Measurements from ENCODE around the gene RNASEH2A. TPM values are rescaled to one million over a fixed set of nuclear protein-coding genes. Genes with fewer than 3 reads are reported as not detected.

The RNASEH2A gene
- total and polyA plus RNA-seq, 2 of the 4 experiments (the other 2 are of a cell fraction) = 34.9 to 44.6 TPM

- H3K27me3 ChIP-seq (ENCODE audit: control insufficient read depth, insufficient read depth, low read length) = peaks cover 51% of the 10 kb centered on the region
- H2AK5ac ChIP-seq (ENCODE audit: low read depth, low read length) = no peak overlapping the region
- dilution Hi-C loops (cut with HindIII; ENCODE audit: low sequenced_read_pairs, unreplicated experiment) (no loop called here), intact Hi-C loops (cut with micrococcal nuclease) (no loop called here), in situ Hi-C loops (cut with MboI; ENCODE audit: low sequenced_read_pairs) (no loop called here)
- peak overlapping the region; percentile 7; the same call in 1 of the 2 replicates for H3K4me3 ChIP-seq (ENCODE audit: insufficient read depth, low read depth, low read length)
- DNase-seq = peak; percentile 20
- POLR2A ChIA-PET (ENCODE audit: unreplicated experiment) = no interaction called here
- H3K18ac ChIP-seq (ENCODE audit: low read depth, low read length) = no peak overlapping the region
- BruUV-seq (replicated peaks) = no TSS peak
- no peak overlapping the region for H4K91ac ChIP-seq (ENCODE audit: insufficient read depth, low read depth, low read length)
- no peak overlapping the region for H3K14ac ChIP-seq (replicated peaks; ENCODE audit: low read depth, low read length)
- no peak overlapping the region for H2AK9ac ChIP-seq (replicated peaks; ENCODE audit: low read depth, low read length, poor library complexity)
- H3K9me1 ChIP-seq (ENCODE audit: insufficient read depth, low read length) = peaks cover 8% of the 10 kb centered on the region; the same call in 1 of the 2 replicates
- no peaks in the 10 kb centered on the region for H3K79me1 ChIP-seq (ENCODE audit: low read depth in 1 of 2, low read length in 2 of 2)
- no peak overlapping the region for H4K8ac ChIP-seq (ENCODE audit: low read depth in 2 of 2, low read length in 2 of 2)
- no peak overlapping the region for H3K23ac ChIP-seq (ENCODE audit: low read depth, low read length)
- no peak overlapping the region for H3K27ac ChIP-seq (ENCODE audit: insufficient read depth, low read length)
- no peaks in the 10 kb centered on the region for H3K9me3 ChIP-seq (ENCODE audit: control insufficient read depth, insufficient read depth, low read length)
- no peak overlapping the region for H3K56ac ChIP-seq (ENCODE audit: extremely low read depth, insufficient read depth, low read length)
- H3K9ac ChIP-seq (ENCODE audit: low read depth, low read length) = no peak overlapping the region
- H3K36me3 ChIP-seq (ENCODE audit: control insufficient read depth, insufficient read depth, low read length) = no peaks in the 10 kb centered on the region
- H3K4me2 ChIP-seq (ENCODE audit: low read depth, low read length) = peak overlapping the region; percentile 35
- no peak for TF ChIP-seq FOS (IDR thresholded peaks at IDR 0.05; ENCODE audit: low read depth, low read length)
- no peak for TF ChIP-seq USF2 (IDR thresholded peaks at IDR 0.05; ENCODE audit: low read depth, low read length)
- TF ChIP-seq SMC3 (IDR thresholded peaks at IDR 0.05; ENCODE audit: low read depth, low read length) = no peak
- TF ChIP-seq MAFK (IDR thresholded peaks at IDR 0.05; ENCODE audit: low read depth, low read length) = no peak
- TF ChIP-seq RCOR1 (IDR thresholded peaks at IDR 0.05; ENCODE audit: insufficient replicate concordance, low read length) = no peak
- TF ChIP-seq CHD1 (IDR thresholded peaks at IDR 0.05; ENCODE audit: low read depth, low read length) = no peak
- no peak for TF ChIP-seq NFE2L2 (IDR thresholded peaks at IDR 0.05; ENCODE audit: low read depth, low read length)
- TF ChIP-seq RFX5 (IDR thresholded peaks at IDR 0.05; ENCODE audit: low read depth, low read length) = no peak
- TF ChIP-seq MAZ (IDR thresholded peaks at IDR 0.05; ENCODE audit: borderline replicate concordance, low read depth, low read length) = no peak
- TF ChIP-seq CTCF (conservative IDR thresholded peaks at IDR 0.05; ENCODE audit: low read depth, low read length) = no peak
- TF ChIP-seq CEBPB (IDR thresholded peaks at IDR 0.05; ENCODE audit: low read depth, low read length) = no peak
- TF ChIP-seq MXI1 (IDR thresholded peaks at IDR 0.05; ENCODE audit: borderline replicate concordance, low read depth, low read length) = no peak
- TF ChIP-seq BHLHE40 (IDR thresholded peaks at IDR 0.05; ENCODE audit: low read depth, low read length) = no peak
- TF ChIP-seq ELK1 (IDR thresholded peaks at IDR 0.05; ENCODE audit: borderline replicate concordance, low read depth, low read length) = no peak
- no peak for TF ChIP-seq POLR2A (IDR thresholded peaks at IDR 0.05; ENCODE audit: low read depth, low read length)
- TF ChIP-seq RAD21 (IDR thresholded peaks at IDR 0.05; ENCODE audit: low read length) = no peak
- no peak overlapping the region for H2BK15ac ChIP-seq (ENCODE audit: low read depth, low read length)
- H3K4me1 ChIP-seq (ENCODE audit: control insufficient read depth, insufficient read depth, low read length) = peaks cover 4% of the 10 kb centered on the region; the same call in 1 of the 2 replicates
- no peak overlapping the region for H2BK120ac ChIP-seq (ENCODE audit: low read depth, low read length)
- H2AFZ ChIP-seq (replicated peaks; ENCODE audit: low read length, poor library complexity) = peak overlapping the region; percentile 88
- 0 out of 2 replicates have a peak, but pooled peaks cover 8% of the 10 kb centered on the region for H4K20me1 ChIP-seq (ENCODE audit: insufficient read depth, low read length)
- WGBS, 2 experiments (ENCODE audit: extremely low coverage in 2 of 2, insufficient read length in 1 of 2) = 3% methylated on average over 23 of the region's 29 CpGs; no CpG with 5 or more reads in 1 of the 2 experiments
- CTCF ChIA-PET = no interaction called here
- H4K5ac ChIP-seq (ENCODE audit: low read depth, low read length) = no peak overlapping the region
- no peak overlapping the region for H2BK20ac ChIP-seq (ENCODE audit: low read depth, low read length)
- ATAC-seq (ENCODE audit: low read depth) = peak; percentile 42; the same call in 1 of the 2 replicates
- H2BK5ac ChIP-seq (ENCODE audit: low read depth, low read length, poor library complexity, severe bottlenecking) = no peak overlapping the region
- H3K4ac ChIP-seq (ENCODE audit: low read depth, low read length) = no peak overlapping the region
Measured at GRCh38 chr19:12841094-12841493, 34.7 kb downstream of the RNASEH2A start.
